ENCODE measurements around the gene UBE2J1.
"Not testable (repeated sequence)": the region's sequence is repeated elsewhere in the genome, so short reads cannot be mapped to it uniquely, and the experiment has no call there.

UBE2J1 gene

DNA sequence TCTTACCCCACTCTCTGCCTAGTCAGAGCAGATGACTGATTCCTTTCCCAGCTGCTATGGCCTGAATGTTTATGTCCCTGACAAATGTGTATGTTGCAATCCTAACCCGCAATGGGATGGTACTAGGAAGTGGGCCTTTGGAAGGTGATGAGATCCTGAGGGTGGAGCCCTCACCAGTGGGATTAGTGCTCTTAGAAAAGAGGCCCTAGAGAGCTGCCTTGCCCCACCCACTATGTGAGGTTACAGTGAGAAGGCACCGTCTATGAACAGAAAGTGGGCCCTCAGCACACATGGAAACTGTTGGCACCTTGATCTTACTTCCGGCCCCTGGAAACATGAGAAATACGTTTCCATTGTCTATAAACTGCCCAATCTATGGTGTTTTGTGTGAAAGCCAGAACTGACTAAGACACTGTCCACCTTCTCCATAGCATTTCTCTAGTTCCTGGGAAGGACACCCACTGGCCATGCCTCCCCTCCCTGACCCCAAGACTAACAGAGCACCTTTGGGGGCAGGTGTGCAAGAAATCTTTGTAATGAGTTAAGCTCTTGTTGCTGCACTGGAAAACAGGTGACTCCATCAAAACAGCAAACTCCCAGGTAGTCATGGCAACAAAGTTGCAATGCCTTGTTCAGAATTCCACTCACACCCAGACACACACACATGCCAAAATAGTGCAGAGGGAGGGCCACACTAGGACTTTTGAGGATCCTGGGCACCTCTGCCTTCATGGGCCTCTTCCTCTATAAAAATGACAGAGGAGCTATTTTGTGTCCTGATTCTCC, 53.6 kb downstream of the UBE2J1 start:
- H3K9ac ChIP-seq (ENCODE audit: low read depth, low read length): no peak overlapping the region
- H3K4me1 ChIP-seq (ENCODE audit: insufficient read depth, low read length): peaks cover 4% of the 10 kb centered on the region
- H3K4me3 ChIP-seq (ENCODE audit: low read length): no peak overlapping the region
- H3K27ac ChIP-seq (ENCODE audit: low read length): no peak overlapping the region
- H3K36me3 ChIP-seq (ENCODE audit: insufficient read depth, low read depth, low read length): no peaks in the 10 kb centered on the region
- peaks cover 5% of the 10 kb centered on the region; the same call in 1 of the 2 replicates for H3K9me3 ChIP-seq (ENCODE audit: insufficient read depth, low read depth, low read length)
- no peaks in the 10 kb centered on the region for H3K27me3 ChIP-seq (ENCODE audit: insufficient read depth, low read length)

GRCh38 chr6:89297695-89298351, 54.7 kb downstream of the UBE2J1 start:
- H3K27ac ChIP-seq (ENCODE audit: low read length): no peak overlapping the region
- no peak overlapping the region for H3K9ac ChIP-seq (ENCODE audit: low read depth, low read length)
- H3K36me3 ChIP-seq (ENCODE audit: insufficient read depth, low read depth, low read length): no peaks in the 10 kb centered on the region
- no peaks in the 10 kb centered on the region for H3K27me3 ChIP-seq (ENCODE audit: insufficient read depth, low read length)
- H3K9me3 ChIP-seq (ENCODE audit: insufficient read depth, low read depth, low read length): 0 out of 2 replicates have a peak, but pooled peaks cover 2% of the 10 kb centered on the region
- peaks cover 4% of the 10 kb centered on the region for H3K4me1 ChIP-seq (ENCODE audit: insufficient read depth, low read length)
- no peak overlapping the region for H3K4me3 ChIP-seq (ENCODE audit: low read length)

DNA sequence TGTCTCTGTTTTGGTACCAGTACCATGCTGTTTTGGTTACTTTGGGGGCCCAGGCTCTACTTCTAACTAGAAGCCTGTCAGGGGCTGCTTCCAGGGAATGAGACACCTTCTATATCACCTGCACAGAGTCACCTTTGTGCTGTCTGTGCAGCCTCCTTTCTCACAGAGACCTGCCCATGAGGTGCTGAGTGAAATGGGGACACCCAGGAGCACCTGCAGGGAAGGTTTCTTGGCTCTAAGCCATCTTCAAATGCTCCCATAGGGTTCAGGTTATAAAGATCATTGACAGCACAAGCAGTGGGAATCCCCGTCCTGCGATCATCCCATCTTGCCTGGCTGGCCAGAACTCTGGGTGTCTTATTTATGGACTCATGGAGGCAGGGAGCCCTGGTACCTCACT, 56.5 kb downstream of the UBE2J1 start:
- H3K9me3 ChIP-seq (ENCODE audit: insufficient read depth, low read depth, low read length): no peaks in the 10 kb centered on the region
- no peak overlapping the region for H3K9ac ChIP-seq (ENCODE audit: low read depth, low read length)
- H3K27me3 ChIP-seq (ENCODE audit: insufficient read depth, low read length): no peaks in the 10 kb centered on the region
- H3K27ac ChIP-seq (ENCODE audit: low read length): no peak overlapping the region
- no peak overlapping the region for H3K4me3 ChIP-seq (ENCODE audit: low read length)
- H3K36me3 ChIP-seq (ENCODE audit: insufficient read depth, low read depth, low read length): no peaks in the 10 kb centered on the region
- H3K4me1 ChIP-seq (ENCODE audit: insufficient read depth, low read length): peaks cover 4% of the 10 kb centered on the region

- H3K27me3 ChIP-seq (ENCODE audit: insufficient read depth, low read length); H3K27ac ChIP-seq (ENCODE audit: low read length); H3K9me3 ChIP-seq (ENCODE audit: insufficient read depth, low read depth, low read length); H3K9ac ChIP-seq (ENCODE audit: low read depth, low read length); H3K36me3 ChIP-seq (ENCODE audit: insufficient read depth, low read depth, low read length); H3K4me3 ChIP-seq (ENCODE audit: low read length); H3K4me1 ChIP-seq (ENCODE audit: insufficient read depth, low read length): not testable (repeated sequence)
Measured at GRCh38 chr6:89295116-89295515, 57.4 kb downstream of the UBE2J1 start.

DNA sequence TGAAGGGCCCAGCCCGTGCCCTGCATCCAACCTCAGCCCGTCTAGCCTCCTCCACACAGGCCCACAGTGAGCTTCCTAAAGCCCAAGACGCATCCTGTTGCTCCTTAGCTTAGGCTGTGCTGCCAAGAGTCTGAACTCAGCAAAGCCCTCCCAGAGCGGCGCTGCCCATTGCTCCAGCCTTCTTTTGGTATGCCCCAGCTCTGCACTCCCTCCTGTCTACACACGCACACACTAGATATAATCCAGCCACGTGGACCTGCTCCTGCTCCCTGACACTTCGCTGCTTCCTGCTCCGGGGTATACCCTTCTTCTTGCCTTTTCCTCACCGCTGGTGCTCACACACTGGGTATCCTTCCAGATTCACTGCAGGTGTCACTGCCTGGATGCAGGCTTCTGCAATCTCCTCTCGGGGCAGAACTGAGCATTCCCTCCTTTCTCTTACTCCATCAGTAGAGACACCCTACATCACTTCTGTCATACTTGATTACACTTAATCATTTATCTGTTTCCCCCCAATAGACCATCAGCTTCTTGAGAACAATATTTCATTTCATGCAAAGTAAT, 61.2 kb downstream of the UBE2J1 start:
- H3K9me3 ChIP-seq (ENCODE audit: insufficient read depth, low read depth, low read length): no peaks in the 10 kb centered on the region
- peaks cover 2% of the 10 kb centered on the region; the same call in 1 of the 2 replicates for H3K4me1 ChIP-seq (ENCODE audit: insufficient read depth, low read length)
- no peak overlapping the region for H3K4me3 ChIP-seq (ENCODE audit: low read length)
- H3K9ac ChIP-seq (ENCODE audit: low read depth, low read length): no peak overlapping the region
- no peaks in the 10 kb centered on the region for H3K27me3 ChIP-seq (ENCODE audit: insufficient read depth, low read length)
- H3K27ac ChIP-seq (ENCODE audit: low read length): no peak overlapping the region
- no peaks in the 10 kb centered on the region for H3K36me3 ChIP-seq (ENCODE audit: insufficient read depth, low read depth, low read length)

- Histone ChIP-seq H3K9ac (ENCODE audit: low read depth, low read length) (no peak overlapping the region), H3K27ac (ENCODE audit: low read length) (no peak overlapping the region), H3K9me3 (ENCODE audit: insufficient read depth, low read depth, low read length) (no peaks in the 10 kb centered on the region), H3K4me3 (ENCODE audit: low read length) (no peak overlapping the region), H3K36me3 (ENCODE audit: insufficient read depth, low read depth, low read length) (no peaks in the 10 kb centered on the region), H3K27me3 (ENCODE audit: insufficient read depth, low read length) (no peaks in the 10 kb centered on the region), H3K4me1 (ENCODE audit: insufficient read depth, low read length) (peaks cover 7% of the 10 kb centered on the region; the same call in 1 of the 2 replicates)
Measured at GRCh38 chr6:89290401-89291155, 61.9 kb downstream of the UBE2J1 start.

GRCh38 chr6:89289710-89290109, 62.8 kb downstream of the UBE2J1 start:
- no peak overlapping the region for H3K4me3 ChIP-seq (ENCODE audit: low read length)
- H3K4me1 ChIP-seq (ENCODE audit: insufficient read depth, low read length): peaks cover 12% of the 10 kb centered on the region; the same call in 1 of the 2 replicates
- H3K36me3 ChIP-seq (ENCODE audit: insufficient read depth, low read depth, low read length): no peaks in the 10 kb centered on the region
- no peak overlapping the region for H3K27ac ChIP-seq (ENCODE audit: low read length)
- no peaks in the 10 kb centered on the region for H3K27me3 ChIP-seq (ENCODE audit: insufficient read depth, low read length)
- no peaks in the 10 kb centered on the region for H3K9me3 ChIP-seq (ENCODE audit: insufficient read depth, low read depth, low read length)
- H3K9ac ChIP-seq (ENCODE audit: low read depth, low read length): no peak overlapping the region

DNA sequence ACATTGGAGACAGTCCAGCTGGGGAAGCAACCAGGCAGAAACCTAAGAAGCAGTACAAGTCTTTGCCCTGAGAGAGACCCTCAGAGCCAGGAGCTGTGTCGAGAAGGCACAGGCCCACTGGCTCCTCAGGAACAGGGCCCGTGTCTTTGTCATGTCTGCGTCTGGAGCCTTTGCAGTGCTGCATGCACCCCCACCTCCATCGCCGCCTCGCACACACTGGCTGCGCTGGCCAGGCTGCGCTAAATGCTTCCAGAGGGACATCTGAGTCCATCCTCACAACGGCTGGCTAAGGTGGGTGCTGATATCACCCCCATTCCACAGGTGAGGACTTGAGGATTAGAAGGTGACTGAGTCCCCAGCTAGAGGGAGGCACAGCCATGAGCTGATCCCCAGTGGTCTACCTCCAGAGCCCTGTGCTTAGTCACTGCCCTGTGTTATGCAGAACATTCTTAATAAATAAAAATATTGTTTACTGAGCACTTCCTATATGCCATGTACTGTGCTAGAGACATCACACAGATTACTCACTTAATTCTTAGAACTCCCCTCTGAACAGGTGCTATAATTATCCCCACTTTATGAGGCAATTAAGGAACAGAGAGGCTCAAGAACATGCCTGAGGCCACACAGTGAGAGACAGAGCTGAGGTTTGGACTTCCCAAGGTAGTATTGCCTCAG, 65.0 kb downstream of the UBE2J1 start:
- Histone ChIP-seq H3K36me3 (ENCODE audit: insufficient read depth, low read depth, low read length) (no peaks in the 10 kb centered on the region), H3K9me3 (ENCODE audit: insufficient read depth, low read depth, low read length) (no peaks in the 10 kb centered on the region), H3K4me1 (ENCODE audit: insufficient read depth, low read length) (peaks cover 12% of the 10 kb centered on the region; the same call in 1 of the 2 replicates), H3K4me3 (ENCODE audit: low read length) (no peak overlapping the region), H3K27me3 (ENCODE audit: insufficient read depth, low read length) (no peaks in the 10 kb centered on the region), H3K9ac (ENCODE audit: low read depth, low read length) (no peak overlapping the region), H3K27ac (ENCODE audit: low read length) (no peak overlapping the region)

- no peaks in the 10 kb centered on the region for H3K36me3 ChIP-seq (ENCODE audit: insufficient read depth, low read depth, low read length)
- no peak overlapping the region for H3K9ac ChIP-seq (ENCODE audit: low read depth, low read length)
- no peak overlapping the region for H3K4me3 ChIP-seq (ENCODE audit: low read length)
- H3K4me1 ChIP-seq (ENCODE audit: insufficient read depth, low read length): peaks cover 12% of the 10 kb centered on the region; the same call in 1 of the 2 replicates
- no peaks in the 10 kb centered on the region for H3K9me3 ChIP-seq (ENCODE audit: insufficient read depth, low read depth, low read length)
- H3K27ac ChIP-seq (ENCODE audit: low read length): no peak overlapping the region
- no peaks in the 10 kb centered on the region for H3K27me3 ChIP-seq (ENCODE audit: insufficient read depth, low read length)
Measured at GRCh38 chr6:89286516-89286915, 66.0 kb downstream of the UBE2J1 start.

GRCh38 chr6:89284963-89285735, 67.4 kb downstream of the UBE2J1 start:
- Histone ChIP-seq H3K27ac (ENCODE audit: low read length) (no peak overlapping the region), H3K9me3 (ENCODE audit: insufficient read depth, low read depth, low read length) (no peaks in the 10 kb centered on the region), H3K4me1 (ENCODE audit: insufficient read depth, low read length) (peaks cover 12% of the 10 kb centered on the region; the same call in 1 of the 2 replicates), H3K36me3 (ENCODE audit: insufficient read depth, low read depth, low read length) (no peaks in the 10 kb centered on the region), H3K27me3 (ENCODE audit: insufficient read depth, low read length) (no peaks in the 10 kb centered on the region), H3K9ac (ENCODE audit: low read depth, low read length) (no peak overlapping the region), H3K4me3 (ENCODE audit: low read length) (no peak overlapping the region)
